Heart left ventricle (tissue), 13 donors: ENCODE data around the gene TRPM3.

ENCODE experiments used
- CTCF ChIP-seq, 12 donors: fragments of 200-600 bp; sonication (generic) in 4 of 12; IDR thresholded peaks; one replicate each; pipeline versions ENCODE4 v1.5.0 to v1.8.0; 2018 to 2022; ENCODE audit warnings: antibody characterized with exemption in 12 of 12, mild to moderate bottlenecking in 5 of 12
- POLR2A ChIP-seq, 2 donors: fragments of 450-650 bp; IDR thresholded peaks; one replicate each; pipeline ENCODE4 v1.6.1; 2017; ENCODE audit warnings: antibody characterized with exemption in 2 of 2, mild to moderate bottlenecking in 2 of 2, moderate library complexity in 2 of 2
- donor health status: ischemic (EF 13 %, LVEDD 7.1; RV severe dilation, severe dysfunction).
- donor health status: DM: no; HTN: yes; CAD: no.
- donor health status: DM: no; HTN: no; CAD: no.
- donor health status: ischemic (EF 25% LVEDD 6.9; RV normal size, moderate dysfunction).
- donor health status: ischemic (EF 25% LVEDD 5.7; RV mildly dilated, moderate dysfunction).
- donor health status: ischemic (EF 35%, LVEDD 5.7; RV mildly dilated, moderate dysfunction).
- donor health status: nonischemic (EF 11% LVEDD 7.7; RV severe dilation, severe dysfunction).
- donor health status: DM: yes; HTN: yes; CAD: no.
- donor health status: PGD.
- donor health status: ischemic (EF 29% LVEDD 5.4; RV normal size, mild dysfunction).
- donor health status: nonischemic (EF 23%, LVEDD 6.1; RV moderate dilation, normal function).

GRCh38 chr9:70881333-70881732 is 240.1 kb downstream of the TRPM3 start:
- TF ChIP-seq CTCF (IDR thresholded peaks at IDR 0.05) (no peak), POLR2A (IDR thresholded peaks at IDR 0.05) (no peak)
